A549 (cell line): ENCODE results near the gene PPP1R18. TPM values are rescaled to one million over a fixed set of nuclear protein-coding genes. Genes with fewer than 3 reads are reported as not detected.

Experiments
- ATAC-seq, 2 experiments: fragments of 200-7000 bp in 1 of 2; fragments of >200 bp in 1 of 2; cut with Nextera tagmentation in 1 of 2; cut with Tn5 transposase in 1 of 2; 3 replicates each; pipeline versions ENCODE4 v1.8.0 to v1.9.1; 2018 to 2020; ENCODE audit warnings: mild to moderate bottlenecking in 1 of 2, moderate library complexity in 1 of 2
- CTCF ChIA-PET: fragments of 300-600 bp; sonication (Branson Sonifier 250); formaldehyde crosslinking; extraction: SDS; loops from one replicate; lab custom pipeline; 2021; ENCODE audit warnings: antibody characterized with exemption, inconsistent platforms; lab: Yijun Ruan, JAX
- POLR2A ChIA-PET: fragments of 350-600 bp; formaldehyde crosslinking; extraction: SDS; loops from one replicate; lab custom pipeline; 2021; ENCODE audit warnings: antibody characterized with exemption, inconsistent platforms; lab: Yijun Ruan, JAX
- DNase-seq, 2 experiments: peaks; one replicate each; pipeline versions ENCODE4 v3.0.0 to v3.0.0-alpha.2; 2011 to 2016; ENCODE audit warnings: low read depth in 1 of 2, low spot score in 1 of 2
- FAIRE-seq: peaks from 2 replicates; lab custom pipeline; 2011; peaks lifted over from hg19 to GRCh38; lab: Jason Lieb, UNC
- H3K27ac ChIP-seq, 2 experiments: fragments of >200 bp; sonication (Bioruptor Twin); formaldehyde crosslinking; 3 replicates each; pipeline ENCODE4 v1.5.1; 2016 to 2017
- H3K4me1 ChIP-seq: fragments of >200 bp; sonication (Bioruptor Twin); formaldehyde crosslinking; 3 replicates; pipeline ENCODE4 v1.6.1; 2016
- H3K4me2 ChIP-seq: fragments of >200 bp; sonication (Bioruptor Twin); formaldehyde crosslinking; 3 replicates; pipeline ENCODE4 v1.6.1; 2016
- H3K4me3 ChIP-seq: fragments of >200 bp; sonication (Bioruptor Twin); formaldehyde crosslinking; 3 replicates; pipeline ENCODE4 v1.5.1; 2016
- H3K9me3 ChIP-seq: fragments of >200 bp; sonication (Bioruptor Twin); formaldehyde crosslinking; 3 replicates; pipeline ENCODE4 v1.6.1; 2016
- CBX2 ChIP-seq: fragments of 200-600 bp; sonication (generic); IDR thresholded peaks from 2 replicates; pipeline ENCODE4 v1.6.1; 2016; ENCODE audit warnings: low read depth, mild to moderate bottlenecking, borderline replicate concordance
- CHD2 ChIP-seq: fragments of 150-350 bp; IDR thresholded peaks from 2 replicates; pipeline ENCODE4 v1.6.1; 2014; ENCODE audit warnings: low read length; ENCODE audit not compliant: partially characterized antibody
- CHD4 ChIP-seq: fragments of 200-600 bp; sonication (generic); IDR thresholded peaks from 2 replicates; pipeline ENCODE4 v1.6.1; 2016; ENCODE audit warnings: antibody characterized with exemption, mild to moderate bottlenecking, borderline replicate concordance
- CTCF ChIP-seq: fragments of >200 bp; sonication (Bioruptor Twin); formaldehyde crosslinking; IDR thresholded peaks from 3 replicates; pipeline ENCODE4 v1.5.1; 2016
- EP300 ChIP-seq, 2 experiments: fragments of >200 bp; sonication (Bioruptor Twin); formaldehyde crosslinking; IDR thresholded peaks; 2 replicates in 1 of 2; 3 replicates in 1 of 2; pipeline ENCODE4 v1.6.1; 2016 to 2017
- FOXS1 ChIP-seq: fragments of 250-450 bp; sonication (Bioruptor Pico); IDR thresholded peaks from 2 replicates; pipeline ENCODE4 v1.5.0; 2020; ENCODE audit warnings: mild to moderate bottlenecking, moderate library complexity
- HDAC2 ChIP-seq: fragments of 200-600 bp; sonication (generic); IDR thresholded peaks from 2 replicates; pipeline ENCODE4 v1.6.1; 2016
- HEYL ChIP-seq: fragments of 250-450 bp; sonication (Bioruptor Pico); IDR thresholded peaks from 2 replicates; pipeline ENCODE4 v1.8.0; 2021; ENCODE audit warnings: mild to moderate bottlenecking, moderate library complexity
- HOXB5 ChIP-seq: fragments of 250-450 bp; sonication (Bioruptor Pico); IDR thresholded peaks from 2 replicates; pipeline ENCODE4 v1.5.0; 2020; ENCODE audit warnings: mild to moderate bottlenecking, moderate library complexity
- JUNB ChIP-seq: fragments of >200 bp; sonication (Bioruptor Twin); formaldehyde crosslinking; IDR thresholded peaks from 2 replicates; pipeline ENCODE4 v1.6.1; 2016
- MAFK ChIP-seq: fragments of 450-650 bp; IDR thresholded peaks from 2 replicates; pipeline ENCODE4 v1.6.1; 2014; ENCODE audit not compliant: partially characterized antibody
- POLR2AphosphoS2 ChIP-seq: conservative IDR thresholded peaks from 2 replicates; pipeline ENCODE4 v1.6.1; 2012; ENCODE audit warnings: low read length, improper control_type of control experiment, inconsistent platforms
- REST ChIP-seq: fragments of 200-600 bp; sonication (generic); IDR thresholded peaks from 2 replicates; pipeline ENCODE4 v1.6.1; 2016; ENCODE audit warnings: antibody characterized with exemption, mild to moderate bottlenecking, moderate library complexity
- SMC3 ChIP-seq: fragments of >200 bp; sonication (Bioruptor Twin); formaldehyde crosslinking; IDR thresholded peaks from 3 replicates; pipeline ENCODE4 v1.6.1; 2018; ENCODE audit warnings: inconsistent platforms
- TFCP2L1 ChIP-seq: fragments of 250-450 bp; sonication (Bioruptor Pico); IDR thresholded peaks from 2 replicates; pipeline ENCODE4 v1.5.0; 2021; ENCODE audit warnings: mild to moderate bottlenecking
- TP53 ChIP-seq: fragments of 250-450 bp; sonication (Bioruptor Pico); IDR thresholded peaks from 2 replicates; pipeline ENCODE4 v1.5.0; 2021; ENCODE audit warnings: mild to moderate bottlenecking, moderate library complexity
- ZSCAN20 ChIP-seq: fragments of 250-450 bp; sonication (Bioruptor Pico); IDR thresholded peaks from 2 replicates; pipeline ENCODE4 v1.8.0; 2022; ENCODE audit warnings: mild to moderate bottlenecking, moderate library complexity
- WGBS: methylation state at CpG from one replicate; pipeline ENCODE4 v1.1.6; 2017; ENCODE audit errors: missing lambda C conversion rate; 5-methylcytosine and 5-hydroxymethylcytosine counted together
- polyA plus RNA-seq, 4 experiments: library from polyadenylated mRNA; depleted of rRNA in 3 of 4; stranded (reverse); fragments of >200 nt; fragmentation: RNase III in 1 of 4; extraction: RNeasy Plus Mini Kit Qiagen cat#74134 plus additional on column Dnase treatment in 1 of 4; gene quantifications; 2 replicates in 3 of 4; 3 replicates in 1 of 4; pipeline ENCODE4 v1.2.3, GENCODE V29; 2011 to 2017
- TF ChIP-seq, protein P1 (sequence below): fragments of 450-650 bp; IDR thresholded peaks from 2 replicates; pipeline ENCODE4 v1.6.1; 2014; ENCODE audit warnings: antibody characterized with exemption
- TF ChIP-seq, protein P2 (sequence below): IDR thresholded peaks from 2 replicates; pipeline ENCODE4 v1.6.1; 2012; ENCODE audit warnings: low read depth, borderline replicate concordance
- TF ChIP-seq, protein P3 (sequence below): IDR thresholded peaks from 2 replicates; pipeline ENCODE4 v1.6.1; 2012
- TF ChIP-seq, protein P4 (sequence below): fragments of 150-350 bp; IDR thresholded peaks from 2 replicates; pipeline ENCODE4 v1.6.1; 2014; ENCODE audit warnings: low read depth, mild to moderate bottlenecking, low read length

The PPP1R18 gene
- polyA plus RNA-seq, 2 of the 4 experiments (the other 2 are of a cell fraction), result 17.1 to 20.6 TPM

GRCh38 chr6:30645989-30646388 lies 40.5 kb downstream of the PPP1R18 start:
- 90% methylated on average over 1 of the region's 1 CpG for WGBS
- ChIA-PET CTCF (interaction anchor here (1.5 kb wide), 1 partner anchor 20 kb away, joined by 4 read pairs; the partner anchor contains the start of gene ATAT1), POLR2A (no interaction called here)
- ATAC-seq (no peak), FAIRE-seq (no peak), DNase-seq (no peak)
- Histone ChIP-seq H3K4me3 (no peak overlapping the region), H3K27ac (no peak overlapping the region), H3K9me3 (no peaks in the 10 kb centered on the region), H3K4me2 (peak overlapping the region; percentile 71; the same call in 1 of the 3 replicates), H3K4me1 (peaks cover 9% of the 10 kb centered on the region)
- TF ChIP-seq SMC3 (no peak), EP300 (IDR thresholded peaks at IDR 0.05) (no peak), TP53 (CRISPR knock-in tag) (no peak), HOXB5 (no peak), HDAC2 (no peak), TFCP2L1 (CRISPR knock-in tag) (no peak), CHD2 (no peak), MAFK (no peak), CTCF (no peak), POLR2AphosphoS2 (no peak)
- TF ChIP-seq, protein P1, sequence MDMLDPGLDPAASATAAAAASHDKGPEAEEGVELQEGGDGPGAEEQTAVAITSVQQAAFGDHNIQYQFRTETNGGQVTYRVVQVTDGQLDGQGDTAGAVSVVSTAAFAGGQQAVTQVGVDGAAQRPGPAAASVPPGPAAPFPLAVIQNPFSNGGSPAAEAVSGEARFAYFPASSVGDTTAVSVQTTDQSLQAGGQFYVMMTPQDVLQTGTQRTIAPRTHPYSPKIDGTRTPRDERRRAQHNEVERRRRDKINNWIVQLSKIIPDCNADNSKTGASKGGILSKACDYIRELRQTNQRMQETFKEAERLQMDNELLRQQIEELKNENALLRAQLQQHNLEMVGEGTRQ, result no peak
- TF ChIP-seq, protein P2, sequence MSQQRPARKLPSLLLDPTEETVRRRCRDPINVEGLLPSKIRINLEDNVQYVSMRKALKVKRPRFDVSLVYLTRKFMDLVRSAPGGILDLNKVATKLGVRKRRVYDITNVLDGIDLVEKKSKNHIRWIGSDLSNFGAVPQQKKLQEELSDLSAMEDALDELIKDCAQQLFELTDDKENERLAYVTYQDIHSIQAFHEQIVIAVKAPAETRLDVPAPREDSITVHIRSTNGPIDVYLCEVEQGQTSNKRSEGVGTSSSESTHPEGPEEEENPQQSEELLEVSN, result no peak
- TF ChIP-seq, protein P3, sequence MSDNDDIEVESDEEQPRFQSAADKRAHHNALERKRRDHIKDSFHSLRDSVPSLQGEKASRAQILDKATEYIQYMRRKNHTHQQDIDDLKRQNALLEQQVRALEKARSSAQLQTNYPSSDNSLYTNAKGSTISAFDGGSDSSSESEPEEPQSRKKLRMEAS, result no peak

- 79% methylated on average over 5 of the region's 5 CpGs for WGBS
- no peak for ATAC-seq
- Histone ChIP-seq H3K4me2 (no peak overlapping the region), H3K27ac (no peak overlapping the region), H3K9me3 (no peaks in the 10 kb centered on the region), H3K4me3 (no peak overlapping the region), H3K4me1 (peaks cover 9% of the 10 kb centered on the region)
- FAIRE-seq, result no peak
- ChIA-PET POLR2A (interaction anchor here (0.7 kb wide), 2 partner anchors 8 to 27 kb away, joined by 3 to 6 read pairs; no protein-coding TSS in a partner anchor), CTCF (interaction anchor here (1.1 to 1.5 kb wide), 3 partner anchors 18 to 298 kb away, joined by 3 to 6 read pairs (median 4); partner anchors contain the start of genes ATAT1 and DHX16)
- TF ChIP-seq CHD4 (no peak), FOXS1 (no peak), JUNB (no peak), ZSCAN20 (CRISPR knock-in tag) (no peak), HEYL (no peak)
- TF ChIP-seq, protein P3, result no peak
- no peak for DNase-seq
Measured at GRCh38 chr6:30644769-30645168, 41.7 kb downstream of the PPP1R18 start.

DNA sequence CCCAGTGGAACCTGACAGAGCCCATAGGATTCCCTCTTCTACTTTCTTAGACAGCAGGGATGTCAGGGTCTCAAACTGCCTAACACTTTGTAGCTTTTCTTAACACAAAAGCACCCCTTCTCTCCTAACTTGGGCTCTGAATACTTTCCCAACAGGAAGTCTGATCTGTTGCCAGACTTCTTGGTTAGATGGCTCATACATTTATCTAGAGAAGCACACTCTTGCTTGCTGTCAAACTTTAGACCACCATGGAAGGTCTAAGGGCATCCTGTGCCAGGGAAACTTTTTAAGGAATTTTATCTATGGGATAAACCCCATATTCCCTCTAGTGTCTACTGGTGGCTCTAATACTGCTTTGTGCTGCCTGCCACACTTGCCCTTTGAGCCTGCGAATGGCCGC lies 42.8 kb downstream of the PPP1R18 start:
- Histone ChIP-seq H3K27ac (no peak overlapping the region), H3K9me3 (no peaks in the 10 kb centered on the region), H3K4me3 (no peak overlapping the region), H3K4me1 (peaks cover 9% of the 10 kb centered on the region), H3K4me2 (no peak overlapping the region)
- POLR2A ChIA-PET, result interaction anchor here (0.7 kb wide), 1 partner anchor 789 kb away, joined by 5 read pairs; no protein-coding TSS in a partner anchor
- 90% methylated on average over 2 of the region's 2 CpGs for WGBS
- CTCF ChIA-PET, result interaction anchor here (1.0 to 1.3 kb wide), 2 partner anchors 29 to 272 kb away, joined by 3 to 6 read pairs; partner anchors contain the start of gene DHX16
- no peak for DNase-seq
- ATAC-seq, result no peak
- no peak for FAIRE-seq
- TF ChIP-seq CTCF (no peak), REST (no peak), TFCP2L1 (CRISPR knock-in tag) (no peak), CBX2 (no peak)
- TF ChIP-seq, protein P4, sequence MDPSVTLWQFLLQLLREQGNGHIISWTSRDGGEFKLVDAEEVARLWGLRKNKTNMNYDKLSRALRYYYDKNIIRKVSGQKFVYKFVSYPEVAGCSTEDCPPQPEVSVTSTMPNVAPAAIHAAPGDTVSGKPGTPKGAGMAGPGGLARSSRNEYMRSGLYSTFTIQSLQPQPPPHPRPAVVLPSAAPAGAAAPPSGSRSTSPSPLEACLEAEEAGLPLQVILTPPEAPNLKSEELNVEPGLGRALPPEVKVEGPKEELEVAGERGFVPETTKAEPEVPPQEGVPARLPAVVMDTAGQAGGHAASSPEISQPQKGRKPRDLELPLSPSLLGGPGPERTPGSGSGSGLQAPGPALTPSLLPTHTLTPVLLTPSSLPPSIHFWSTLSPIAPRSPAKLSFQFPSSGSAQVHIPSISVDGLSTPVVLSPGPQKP, result no peak
